CD4-positive, alpha-beta T cell (primary cell): ENCODE data around the gene COL16A1. TPM values are rescaled to one million over a fixed set of nuclear protein-coding genes. Genes with fewer than 3 reads are reported as not detected.

Experiments used
- ATAC-seq: fragments of 200-7000 bp; cut with Tn5 transposase; one replicate; pipeline ENCODE4 v1.10.0; 2022; ENCODE audit warnings: mild to moderate bottlenecking; ENCODE audit not compliant: poor library complexity
- CTCF ChIA-PET: fragments of 350-600 bp; sonication (Branson Sonifier 250); formaldehyde crosslinking; loops from one replicate; lab custom pipeline; 2021; ENCODE audit warnings: antibody characterized with exemption, inconsistent platforms; lab: Charles Lee
- POLR2A ChIA-PET: fragments of 350-600 bp; sonication (Branson Sonifier 250); formaldehyde crosslinking; loops from one replicate; lab custom pipeline; 2021; ENCODE audit warnings: antibody characterized with exemption, inconsistent platforms; lab: Charles Lee
- DNase-seq, 14 experiments: peaks; one replicate each; pipeline ENCODE4 v3.0.0-alpha.2; 2013 to 2020; ENCODE audit warnings: mixed read lengths in 2 of 14
- H3K27ac ChIP-seq, 2 donors: one replicate each; pipeline versions ENCODE4 v1.5.1 to v1.7.0; 2013; ENCODE audit warnings: low read length in 2 of 2, low read depth in 1 of 2, mild to moderate bottlenecking in 1 of 2
- H3K27me3 ChIP-seq, 2 experiments: 1 replicate in 1 of 2; 2 replicates in 1 of 2; pipeline versions ENCODE4 v1.6.1 to v1.7.0; 2013; ENCODE audit warnings: low read length in 2 of 2, control low read depth in 1 of 2, mild to moderate bottlenecking in 1 of 2, moderate library complexity in 1 of 2; ENCODE audit not compliant: insufficient read depth in 2 of 2, control insufficient read depth in 1 of 2
- H3K36me3 ChIP-seq: one replicate; pipeline ENCODE4 v1.6.1; 2013; ENCODE audit warnings: low read length, control low read depth; ENCODE audit not compliant: insufficient read depth
- H3K4me1 ChIP-seq: one replicate; pipeline ENCODE4 v1.6.1; 2013; ENCODE audit warnings: low read length, control low read depth; ENCODE audit not compliant: insufficient read depth
- H3K4me3 ChIP-seq: one replicate; pipeline ENCODE4 v1.5.1; 2013; ENCODE audit warnings: mild to moderate bottlenecking, low read length, moderate library complexity
- H3K9me3 ChIP-seq, 2 experiments: 1 replicate in 1 of 2; 2 replicates in 1 of 2; pipeline versions ENCODE4 v1.6.1 to v1.7.0; 2013; ENCODE audit warnings: low read length in 2 of 2, mild to moderate bottlenecking in 2 of 2, control low read depth in 1 of 2, moderate library complexity in 1 of 2; ENCODE audit not compliant: control insufficient read depth in 1 of 2, insufficient read depth in 1 of 2
- H3K27ac Mint-ChIP-seq: one replicate; pipeline ENCODE4 v1.8.0; 2020; ENCODE audit warnings: mixed read lengths
- H3K27me3 Mint-ChIP-seq: one replicate; pipeline ENCODE4 v1.8.0; 2021; ENCODE audit warnings: mixed read lengths
- H3K36me3 Mint-ChIP-seq: one replicate; pipeline ENCODE4 v1.8.0; 2021; ENCODE audit warnings: low read depth, mixed read lengths
- H3K4me1 Mint-ChIP-seq: one replicate; pipeline ENCODE4 v1.8.0; 2021; ENCODE audit warnings: low read depth, mixed read lengths
- H3K4me3 Mint-ChIP-seq: one replicate; pipeline ENCODE4 v1.8.0; 2020; ENCODE audit warnings: mild to moderate bottlenecking, mixed read lengths
- H3K9me3 Mint-ChIP-seq: one replicate; pipeline ENCODE4 v1.8.0; 2020; ENCODE audit warnings: mixed read lengths
- intact Hi-C, 2 experiments: fragments of 100-400 bp; cut with DNase I in 1 of 2; cut with micrococcal nuclease in 1 of 2; formaldehyde crosslinking; loops; one replicate each; pipeline versions ENCODE4 v1.15.1 to v1.9.0; 2023 to 2025; cut with DNase I, micrococcal nuclease
- total RNA-seq, 174 experiments: library from RNA in 2 of 174; stranded (reverse) in 2 of 174; gene quantifications; one replicate each; pipeline ENCODE4 v1.2.3 and lab custom pipeline; 2021 to 2026
- TF ChIP-seq, protein P1 (sequence below): fragments of 200-600 bp; IDR thresholded peaks from one replicate; pipeline ENCODE4 v1.8.0; 2022; ENCODE audit warnings: antibody characterized with exemption, mild to moderate bottlenecking

COL16A1 gene
- total RNA-seq, 2 experiments from 2014 or later: not detected

DNA sequence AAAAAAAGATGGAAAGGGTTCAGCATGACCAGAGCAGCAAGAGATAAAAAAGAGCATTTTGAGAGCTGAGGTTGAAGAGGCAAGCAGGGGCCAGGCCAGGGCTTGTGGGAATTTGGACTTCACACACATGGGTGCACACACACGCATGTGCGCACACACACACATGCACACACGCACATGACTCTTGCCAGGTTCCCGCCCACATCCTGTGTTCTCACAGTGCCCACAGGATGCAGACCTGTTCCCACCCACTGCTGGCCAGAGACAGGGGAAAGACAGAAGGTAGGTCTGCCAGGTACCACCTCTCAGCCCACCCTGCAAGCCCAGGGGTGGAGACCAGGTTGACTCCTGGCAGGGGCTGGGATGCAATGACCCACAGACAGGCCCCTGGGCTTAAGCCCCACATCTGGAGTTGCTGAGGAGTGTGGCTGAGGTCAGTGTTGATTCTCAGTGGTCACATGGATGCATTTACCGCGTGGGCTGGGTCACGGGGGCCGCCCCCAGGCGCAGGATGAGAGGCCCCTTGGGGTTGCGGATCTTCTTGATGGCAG is 4.4 kb downstream of the COL16A1 start:
- H3K27me3 Mint-ChIP-seq: peaks cover 29% of the 10 kb centered on the region
- Histone ChIP-seq H3K36me3 (no peaks in the 10 kb centered on the region), H3K9me3 (no peaks in the 10 kb centered on the region), H3K27ac (no peak overlapping the region), H3K4me1 (peaks cover 32% of the 10 kb centered on the region), H3K4me3 (no peak overlapping the region), H3K27me3 (peaks cover 9 to 11% of the 10 kb centered on the region in 2 experiments)
- H3K9me3 Mint-ChIP-seq: no peaks in the 10 kb centered on the region
- POLR2A ChIA-PET: no interaction called here
- intact Hi-C loops: no loop called here
- H3K4me1 Mint-ChIP-seq: peaks cover 19% of the 10 kb centered on the region
- no peak overlapping the region for H3K27ac Mint-ChIP-seq
- CTCF ChIA-PET: no interaction called here
- H3K36me3 Mint-ChIP-seq: no peaks in the 10 kb centered on the region
- TF ChIP-seq, protein P1, sequence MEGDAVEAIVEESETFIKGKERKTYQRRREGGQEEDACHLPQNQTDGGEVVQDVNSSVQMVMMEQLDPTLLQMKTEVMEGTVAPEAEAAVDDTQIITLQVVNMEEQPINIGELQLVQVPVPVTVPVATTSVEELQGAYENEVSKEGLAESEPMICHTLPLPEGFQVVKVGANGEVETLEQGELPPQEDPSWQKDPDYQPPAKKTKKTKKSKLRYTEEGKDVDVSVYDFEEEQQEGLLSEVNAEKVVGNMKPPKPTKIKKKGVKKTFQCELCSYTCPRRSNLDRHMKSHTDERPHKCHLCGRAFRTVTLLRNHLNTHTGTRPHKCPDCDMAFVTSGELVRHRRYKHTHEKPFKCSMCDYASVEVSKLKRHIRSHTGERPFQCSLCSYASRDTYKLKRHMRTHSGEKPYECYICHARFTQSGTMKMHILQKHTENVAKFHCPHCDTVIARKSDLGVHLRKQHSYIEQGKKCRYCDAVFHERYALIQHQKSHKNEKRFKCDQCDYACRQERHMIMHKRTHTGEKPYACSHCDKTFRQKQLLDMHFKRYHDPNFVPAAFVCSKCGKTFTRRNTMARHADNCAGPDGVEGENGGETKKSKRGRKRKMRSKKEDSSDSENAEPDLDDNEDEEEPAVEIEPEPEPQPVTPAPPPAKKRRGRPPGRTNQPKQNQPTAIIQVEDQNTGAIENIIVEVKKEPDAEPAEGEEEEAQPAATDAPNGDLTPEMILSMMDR: no peak
- DNase-seq: peak in 8 of 14 experiments; percentile 9 to 59 (median 34)
- no peak overlapping the region for H3K4me3 Mint-ChIP-seq
- ATAC-seq: no peak

DNA sequence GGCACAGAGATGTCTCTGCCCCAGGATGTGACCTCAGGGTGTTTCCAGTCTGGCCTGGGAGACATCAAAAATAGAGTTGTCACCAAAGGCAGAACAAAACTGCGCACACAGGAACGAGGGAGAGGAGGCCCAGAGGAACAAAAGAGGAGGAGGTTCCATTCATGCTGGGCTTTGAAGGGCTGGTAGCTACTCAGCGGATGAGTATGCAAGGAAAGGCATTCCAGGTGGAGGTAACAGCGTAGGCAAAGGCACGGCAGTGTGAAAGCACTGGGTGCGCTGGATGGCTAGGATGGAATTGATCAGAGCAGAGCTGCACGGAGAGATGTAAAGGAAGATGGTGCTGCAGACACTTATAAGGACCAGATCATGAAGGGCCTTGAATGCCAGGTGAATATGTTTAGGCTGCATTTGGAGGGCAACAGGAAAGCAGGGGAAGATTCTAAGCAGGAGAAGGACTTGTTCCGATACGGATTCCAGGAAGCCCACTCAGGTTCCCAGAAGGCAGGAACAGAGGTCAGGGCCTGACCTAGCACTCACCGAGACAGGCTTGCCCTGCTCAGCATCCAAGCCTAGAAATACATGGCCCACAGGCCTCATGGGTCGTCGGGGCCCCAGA is 6.3 kb downstream of the COL16A1 start:
- DNase-seq: no peak
- no peak overlapping the region for H3K4me3 Mint-ChIP-seq
- no peaks in the 10 kb centered on the region for H3K9me3 Mint-ChIP-seq
- H3K27me3 ChIP-seq: no peaks in the 10 kb centered on the region
- no peaks in the 10 kb centered on the region for H3K36me3 ChIP-seq
- intact Hi-C loops: no loop called here
- H3K27ac Mint-ChIP-seq: no peak overlapping the region
- no peaks in the 10 kb centered on the region for H3K36me3 Mint-ChIP-seq
- H3K27ac ChIP-seq: no peak overlapping the region
- no peak overlapping the region for H3K4me3 ChIP-seq
- ChIA-PET POLR2A (no interaction called here), CTCF (no interaction called here)
- H3K4me1 Mint-ChIP-seq: peaks cover 18% of the 10 kb centered on the region
- no peak for ATAC-seq
- H3K9me3 ChIP-seq: no peaks in the 10 kb centered on the region
- TF ChIP-seq, protein P1: no peak
- peaks cover 14% of the 10 kb centered on the region for H3K27me3 Mint-ChIP-seq
- peaks cover 28% of the 10 kb centered on the region for H3K4me1 ChIP-seq

DNA sequence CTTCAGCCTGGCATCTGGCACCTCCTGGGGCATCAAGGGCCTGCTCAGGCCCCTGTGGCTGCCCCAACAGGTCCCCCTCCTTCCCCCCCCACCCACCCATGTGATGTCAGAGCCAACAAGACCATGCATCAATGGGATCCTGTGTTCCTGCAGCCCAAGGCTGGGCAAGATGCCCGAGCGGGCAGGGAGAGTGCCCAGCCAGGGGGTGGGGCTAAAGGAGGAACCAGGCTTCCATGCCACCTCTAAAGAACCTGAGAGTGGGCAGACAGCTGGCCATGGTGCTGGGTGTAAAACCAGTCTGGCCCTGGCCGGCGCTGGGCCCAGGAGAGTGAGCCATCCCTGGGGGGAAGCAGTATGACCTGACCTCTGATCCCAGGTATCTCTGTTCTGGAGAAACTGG is 7.6 kb downstream of the COL16A1 start:
- no peak for ATAC-seq

More for the DNA sequence above, 7.6 kb downstream of the COL16A1 start:
- no peak for DNase-seq
- peaks cover 4% of the 10 kb centered on the region for H3K27me3 Mint-ChIP-seq
- peaks cover 28% of the 10 kb centered on the region for H3K4me1 ChIP-seq
- H3K36me3 ChIP-seq: no peaks in the 10 kb centered on the region
- H3K9me3 ChIP-seq: no peaks in the 10 kb centered on the region
- POLR2A ChIA-PET: no interaction called here
- H3K4me3 Mint-ChIP-seq: no peak overlapping the region
- peaks cover 18% of the 10 kb centered on the region for H3K4me1 Mint-ChIP-seq
- H3K9me3 Mint-ChIP-seq: no peaks in the 10 kb centered on the region
- H3K27me3 ChIP-seq: no peaks in the 10 kb centered on the region
- no peak overlapping the region for H3K27ac Mint-ChIP-seq
- H3K27ac ChIP-seq: no peak overlapping the region
- CTCF ChIA-PET: no interaction called here
- H3K4me3 ChIP-seq: no peak overlapping the region
- H3K36me3 Mint-ChIP-seq: no peaks in the 10 kb centered on the region
- TF ChIP-seq, protein P1: no peak
- intact Hi-C loops: no loop called here
